ENCODE results near the gene TRRAP.

TRRAP gene

DNA sequence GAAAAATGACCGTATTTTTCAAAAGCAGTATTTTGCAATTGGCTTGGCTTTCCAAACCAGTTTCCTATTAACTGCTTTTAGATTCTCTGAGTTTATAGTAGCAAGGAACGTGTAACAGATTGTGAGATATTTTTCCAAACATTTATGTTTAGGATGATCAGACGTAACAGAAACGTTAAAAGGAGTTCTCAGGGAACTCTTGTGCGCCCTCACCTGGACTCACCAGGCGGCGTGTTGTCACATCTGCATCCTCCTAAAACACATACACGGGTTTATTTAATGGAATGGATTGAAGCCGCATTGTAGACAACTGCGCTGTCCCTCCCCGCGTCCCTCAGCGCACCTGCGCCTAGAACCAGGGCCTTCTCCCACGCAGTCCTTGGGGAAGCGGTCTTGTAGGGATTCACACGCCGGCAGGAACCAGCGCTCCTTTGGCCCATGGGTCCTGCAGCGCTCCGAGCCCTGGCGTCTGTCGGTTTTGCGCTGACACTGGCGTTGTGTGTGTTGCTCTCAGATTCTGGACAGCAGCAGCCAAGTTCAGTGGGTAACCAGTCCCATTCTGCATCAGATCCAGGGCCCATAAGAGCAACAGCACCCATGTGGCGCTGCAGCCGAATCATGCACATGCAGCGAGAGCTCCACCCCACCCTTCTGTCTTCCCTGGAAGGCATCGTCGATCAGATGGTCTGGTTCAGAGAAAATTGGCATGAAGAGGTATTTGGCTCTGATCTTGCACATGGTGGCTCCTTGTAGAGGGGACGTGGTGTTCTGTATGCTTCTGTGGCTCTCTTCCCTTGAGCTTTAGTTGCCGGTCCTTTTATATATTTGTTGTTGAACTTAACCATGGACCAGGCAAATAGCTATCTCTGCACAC lies 114.9 kb downstream of the TRRAP start:
- DNase-seq, result no peak

DNA sequence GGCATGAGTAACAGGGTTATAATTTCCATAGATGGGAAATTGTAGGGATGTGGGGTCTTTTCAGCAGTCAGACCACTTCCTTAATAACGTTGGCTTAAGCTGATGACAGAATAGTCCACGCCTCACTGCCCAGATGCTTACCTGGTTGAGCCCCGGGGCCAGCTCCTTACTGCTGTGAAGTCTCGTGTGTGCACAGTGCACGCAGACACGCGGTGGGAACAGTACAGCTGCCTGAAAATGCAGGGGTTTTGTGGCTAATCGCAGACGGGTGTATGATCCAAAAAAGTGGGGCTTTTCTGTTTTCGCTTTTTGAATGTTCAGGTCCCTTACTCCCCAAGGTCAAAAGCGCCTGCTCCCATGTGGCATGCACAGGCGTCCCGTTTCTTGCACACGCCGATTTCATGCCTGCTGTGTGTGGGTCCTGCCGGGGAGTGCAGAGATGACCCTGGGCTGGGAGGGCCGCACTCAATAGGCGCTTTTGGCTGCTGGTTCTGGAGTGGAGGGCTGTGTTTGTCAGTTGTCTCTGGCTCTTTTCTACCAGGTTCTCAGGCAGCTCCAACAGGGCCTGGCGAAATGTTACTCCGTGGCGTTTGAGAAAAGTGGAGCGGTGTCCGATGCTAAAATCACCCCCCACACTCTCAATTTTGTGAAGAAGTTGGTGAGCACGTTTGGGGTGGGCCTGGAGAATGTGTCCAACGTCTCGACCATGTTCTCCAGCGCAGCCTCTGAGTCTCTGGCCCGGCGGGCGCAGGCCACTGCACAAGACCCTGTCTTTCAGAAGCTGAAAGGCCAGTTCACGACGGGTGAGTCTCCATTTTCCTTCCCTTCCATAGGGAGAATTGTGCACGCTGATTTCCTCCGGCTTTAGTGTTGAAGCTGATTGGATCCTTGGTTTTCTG lies 116.0 kb downstream of the TRRAP start:
- DNase-seq, result no peak

DNA sequence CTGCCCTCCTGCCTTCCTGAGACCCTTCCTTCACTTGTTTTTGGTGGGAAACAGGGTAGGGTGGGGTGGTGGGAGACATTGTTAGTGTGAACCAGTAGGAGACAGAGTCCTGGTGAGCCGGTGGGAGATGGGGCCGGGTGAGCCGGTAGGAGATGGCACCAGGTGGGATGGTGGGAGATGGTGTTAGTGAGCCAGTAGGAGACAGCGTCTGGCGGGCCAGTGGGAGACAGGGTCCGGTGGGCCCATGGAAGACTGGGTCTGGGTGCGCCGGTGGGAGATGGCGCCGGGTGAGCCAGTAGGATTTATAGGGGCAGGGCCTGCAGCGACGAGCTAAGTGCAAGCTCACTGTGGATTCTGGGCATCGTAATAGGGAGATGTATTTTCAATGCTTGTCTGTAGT lies 116.8 kb downstream of the TRRAP start:
- DNase-seq, result no peak

DNA sequence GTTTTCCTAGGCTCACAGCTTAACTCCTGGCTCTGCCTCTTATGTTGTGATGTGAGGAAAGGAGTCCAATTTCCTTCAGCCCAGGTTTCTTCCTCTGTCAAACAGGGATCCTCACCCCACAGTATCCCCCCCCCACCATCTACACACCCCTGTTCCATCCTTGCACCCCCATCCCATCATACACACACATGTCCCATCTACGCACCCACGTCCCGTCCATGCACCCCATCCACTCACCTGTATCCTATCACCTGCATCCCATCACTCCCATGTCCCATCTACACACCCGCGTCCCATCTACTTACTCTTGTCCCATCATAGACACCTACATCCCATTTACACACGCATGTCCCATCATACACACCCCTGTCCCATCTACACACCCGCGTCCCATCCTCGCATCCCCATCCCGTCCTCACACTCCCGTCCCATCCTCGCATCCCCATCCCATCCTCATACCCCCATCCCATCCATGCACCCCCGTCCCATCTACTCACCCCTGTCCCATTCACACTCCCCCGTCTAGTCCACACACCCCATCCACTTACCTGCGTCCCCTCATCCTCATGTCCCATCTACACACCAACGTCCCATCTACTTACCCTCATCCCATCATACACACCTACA lies 117.3 kb downstream of the TRRAP start:
- DNase-seq, result no peak

DNA sequence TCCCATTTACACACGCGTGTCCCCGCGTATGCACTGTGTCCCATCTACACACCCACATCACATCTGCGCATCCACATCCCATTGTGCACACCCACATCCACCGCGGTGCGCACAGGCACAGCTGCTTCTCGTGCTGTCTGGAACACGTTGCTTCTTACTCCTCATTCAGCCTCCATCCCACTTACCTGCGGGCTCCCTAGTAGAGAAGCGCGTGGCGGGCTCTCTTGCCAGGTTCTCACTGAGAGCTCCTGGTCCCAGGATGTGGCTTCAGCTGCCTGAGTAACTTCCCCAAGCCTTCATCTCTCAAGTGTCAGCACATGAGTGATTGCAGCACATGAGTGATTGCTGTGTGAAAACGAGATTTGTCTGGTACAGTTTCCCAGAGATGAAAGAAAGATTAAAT lies 117.8 kb downstream of the TRRAP start:
- no peak for DNase-seq

DNA sequence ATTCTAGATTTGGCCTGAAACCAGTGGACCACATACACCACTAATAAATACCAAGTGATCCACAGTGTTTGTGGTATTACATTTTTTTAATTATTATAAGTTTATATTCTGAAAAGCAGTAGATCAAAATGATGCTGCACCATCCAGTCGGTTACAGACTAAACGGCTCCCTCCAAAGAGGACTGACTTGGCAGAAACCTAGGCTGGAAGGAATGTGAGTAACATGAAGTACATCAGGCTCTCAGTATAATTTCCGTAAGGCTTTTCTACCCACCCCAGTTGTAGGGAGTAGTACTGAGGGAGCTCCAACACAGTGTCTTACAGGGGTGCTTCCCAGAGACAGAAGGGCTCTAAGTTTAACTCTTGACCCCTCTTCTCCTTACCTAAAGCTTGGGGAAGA lies 119.5 kb downstream of the TRRAP start:
- DNase-seq, result no peak

DNA sequence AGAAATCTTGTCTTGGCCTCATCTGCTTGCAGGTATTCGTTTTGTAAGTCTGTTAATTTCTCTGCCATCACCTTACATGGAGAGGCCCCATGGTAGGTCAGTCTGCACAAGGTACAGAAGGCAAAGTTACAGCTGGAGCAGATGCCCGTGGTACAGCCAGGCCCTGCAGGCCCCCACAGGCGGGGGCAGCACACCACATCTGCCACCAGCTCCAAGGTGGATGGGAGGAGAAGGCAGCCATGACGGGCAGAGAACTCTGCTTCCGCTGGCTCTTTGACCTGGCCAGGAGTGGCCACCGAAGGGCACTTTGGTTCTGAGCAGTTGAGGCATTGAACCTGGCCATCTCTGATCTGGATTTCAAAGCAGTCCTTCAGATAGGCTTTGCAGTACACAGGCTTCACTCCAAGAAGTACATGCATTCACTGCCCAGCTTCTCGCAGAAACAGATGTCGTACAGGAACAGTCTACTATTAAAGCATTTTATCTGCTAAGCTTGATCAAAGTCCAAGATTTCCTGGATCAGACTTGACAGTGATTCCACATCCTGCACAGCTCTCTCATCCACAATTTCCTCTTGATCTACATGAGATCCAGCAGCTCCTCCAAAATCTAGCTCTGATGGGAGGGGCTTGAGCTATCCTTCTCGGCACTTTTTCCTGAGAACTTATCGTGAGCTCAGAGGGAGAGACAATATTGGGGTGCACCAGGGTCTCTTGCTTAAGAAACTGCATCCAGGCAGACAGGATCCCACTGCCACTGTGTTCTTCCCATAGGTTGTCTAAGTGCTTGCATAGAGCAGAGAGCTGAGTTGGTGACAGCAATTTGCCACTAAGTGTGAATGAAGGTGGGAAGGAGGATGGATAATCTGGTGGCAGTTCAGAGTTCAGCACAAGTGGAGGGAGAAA lies 120.7 kb downstream of the TRRAP start:
- DNase-seq, result no peak

DNA sequence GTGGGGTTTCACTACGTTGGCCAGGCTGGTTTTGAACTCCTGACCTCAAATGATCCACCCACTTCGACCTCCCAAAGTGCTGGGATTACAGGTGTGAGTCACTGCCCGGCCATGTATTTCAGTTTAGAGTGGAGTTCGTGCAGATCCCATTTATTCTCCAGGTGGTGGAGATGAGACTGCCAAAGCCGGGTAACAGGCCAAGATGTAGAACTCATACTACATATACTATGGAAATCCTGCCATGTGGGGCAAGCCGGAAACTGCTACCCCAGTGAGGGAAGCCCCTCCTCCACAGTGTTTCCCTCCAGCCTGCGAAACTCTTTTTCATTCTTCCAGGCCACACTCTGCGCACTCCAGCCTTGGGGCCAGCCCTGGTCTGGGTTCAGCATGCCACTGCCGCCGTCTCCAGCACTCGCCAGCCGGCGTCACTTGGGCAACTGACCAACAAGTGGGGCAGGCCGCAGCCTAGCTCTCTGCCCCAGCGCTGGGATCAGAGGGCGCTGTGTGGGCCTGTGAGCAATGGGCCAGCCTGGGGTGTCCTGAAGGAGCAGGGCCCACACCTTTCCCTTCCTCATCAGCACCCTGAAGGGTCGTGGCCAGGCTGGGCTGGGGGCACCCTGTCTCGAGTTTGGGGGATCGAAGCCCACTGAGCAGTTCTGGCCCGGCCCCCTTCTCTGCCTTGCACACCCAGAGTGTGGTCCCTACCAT lies 122.0 kb downstream of the TRRAP start:
- DNase-seq, result no peak

DNA sequence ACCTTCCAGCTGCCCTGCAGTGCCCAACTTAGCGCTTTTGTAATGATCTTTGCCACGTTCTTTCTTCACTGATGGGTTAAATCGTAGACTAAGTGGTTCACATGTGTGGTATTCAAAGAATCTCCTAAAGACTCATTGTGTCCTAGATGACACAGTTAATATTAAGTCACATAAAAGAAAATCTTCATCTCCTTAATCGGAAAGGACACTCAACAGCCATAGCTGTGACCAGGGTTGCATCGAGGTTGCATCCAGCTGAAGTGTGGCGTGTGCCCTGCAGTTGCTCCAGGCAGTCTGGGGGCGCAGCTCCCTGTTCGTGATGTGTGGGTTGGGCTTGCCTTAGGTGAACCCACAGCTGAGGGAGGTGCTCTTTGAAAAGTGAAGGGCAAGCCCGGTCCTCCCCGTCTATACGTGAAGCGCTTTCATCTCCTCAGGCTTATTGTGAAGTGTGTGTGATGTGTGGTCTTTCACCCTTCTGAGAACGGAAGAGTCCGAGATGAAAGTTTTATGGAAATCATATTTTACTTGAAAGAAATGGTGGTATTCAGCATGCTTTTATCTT lies 122.7 kb downstream of the TRRAP start:
- no peak for DNase-seq

DNA sequence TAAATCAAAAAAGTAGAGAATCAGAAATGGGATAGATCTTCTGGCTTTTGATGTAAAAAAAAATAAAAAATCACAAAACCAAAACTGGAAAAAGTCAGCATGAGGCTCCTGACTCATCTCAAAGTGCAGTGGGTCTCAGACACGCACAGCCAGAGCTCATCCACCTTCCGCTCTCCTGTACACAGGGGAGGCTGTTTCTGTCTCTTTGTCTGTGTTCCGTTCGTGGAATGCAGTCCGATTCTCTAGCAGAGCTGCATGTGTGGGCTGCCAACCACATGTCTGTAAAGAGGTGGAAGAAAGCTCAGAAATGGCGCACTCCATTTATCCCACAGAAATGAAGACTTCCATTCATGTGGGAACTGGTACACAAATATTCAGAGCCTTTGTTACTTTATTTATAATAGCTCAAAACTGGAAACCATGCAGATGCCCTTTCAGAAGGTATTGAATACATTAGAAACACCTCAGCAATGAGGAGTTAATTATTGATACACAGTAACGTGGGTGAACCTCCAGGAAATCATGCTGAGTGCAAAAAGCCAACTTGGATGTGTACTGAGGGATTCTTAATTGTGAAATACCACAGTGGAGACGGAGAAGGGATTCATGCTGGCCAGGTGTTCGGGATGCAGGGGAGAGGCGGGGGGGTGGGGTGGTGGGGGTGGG lies 123.3 kb downstream of the TRRAP start:
- DNase-seq, result no peak

DNA sequence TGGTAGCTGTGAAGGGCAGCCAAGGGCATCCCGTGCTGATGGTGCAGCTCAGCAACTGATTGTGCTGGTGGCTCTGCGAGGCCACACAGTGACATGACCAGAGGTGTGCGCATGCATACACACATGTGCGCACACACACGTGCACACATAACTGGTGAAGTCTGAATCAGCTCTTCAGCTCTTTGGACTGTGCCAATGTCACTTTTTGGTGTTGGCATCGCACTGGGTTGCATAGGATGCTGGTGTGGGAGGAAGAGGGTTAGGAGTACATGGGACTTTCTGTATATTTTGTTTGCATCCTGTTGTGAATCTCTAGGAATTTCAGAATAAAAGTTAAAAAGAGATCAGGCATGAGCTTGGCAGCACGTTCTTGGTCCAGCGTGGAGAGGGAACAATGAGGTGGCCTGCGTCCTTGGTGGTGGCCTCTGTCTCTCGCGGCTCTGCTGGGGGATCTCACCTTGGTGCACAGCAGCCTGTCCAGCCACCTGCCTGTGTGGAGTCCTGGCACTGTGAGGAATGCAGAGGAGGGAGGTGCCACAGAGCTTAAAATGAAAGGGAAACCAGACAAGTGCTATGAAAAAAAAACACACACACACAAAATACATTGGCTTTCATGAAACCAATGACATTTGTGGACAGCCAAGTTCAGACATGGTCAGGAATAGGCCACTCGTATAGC lies 124.0 kb downstream of the TRRAP start:
- no peak for DNase-seq

DNA sequence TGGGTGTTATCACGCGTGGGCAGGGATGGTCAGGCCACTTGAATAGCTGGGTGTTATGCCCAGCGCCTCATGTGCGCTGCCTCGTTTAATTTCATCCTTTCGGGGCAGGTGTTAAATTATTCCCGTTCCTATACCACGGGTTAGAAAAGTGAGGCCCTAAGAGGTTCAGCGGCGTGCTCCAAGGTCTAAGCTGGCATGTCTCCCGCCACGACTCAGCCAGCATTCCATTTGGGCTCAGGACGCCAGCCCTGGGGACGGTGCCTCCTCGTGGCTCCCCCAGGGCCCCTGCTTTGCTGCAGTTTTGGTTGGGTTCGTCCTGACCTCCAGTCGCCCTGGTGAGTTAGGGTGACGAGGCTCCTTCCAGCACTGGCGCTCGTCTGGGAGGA lies 124.5 kb downstream of the TRRAP start:
- DNase-seq, result no peak

DNA sequence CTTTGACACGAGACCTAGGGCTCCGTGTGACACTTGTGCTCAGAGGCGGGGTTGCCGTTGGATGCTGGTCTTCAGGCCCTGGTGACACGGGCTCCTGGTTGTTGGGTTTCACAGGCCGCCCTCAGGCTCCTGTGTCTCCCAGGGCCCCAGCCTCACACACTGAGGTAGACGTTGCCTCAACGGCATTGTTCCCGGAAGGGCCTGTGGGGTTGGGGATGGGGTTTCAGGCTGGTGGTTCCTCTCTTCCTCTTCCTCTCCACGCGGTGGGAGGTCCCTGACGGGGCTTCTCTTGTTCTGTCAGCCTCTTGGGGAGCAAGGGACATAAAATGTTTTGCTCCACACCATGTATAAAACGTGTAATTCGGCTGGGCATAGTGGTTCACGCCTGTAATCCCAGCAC lies 125.1 kb downstream of the TRRAP start:
- no peak for DNase-seq

DNA sequence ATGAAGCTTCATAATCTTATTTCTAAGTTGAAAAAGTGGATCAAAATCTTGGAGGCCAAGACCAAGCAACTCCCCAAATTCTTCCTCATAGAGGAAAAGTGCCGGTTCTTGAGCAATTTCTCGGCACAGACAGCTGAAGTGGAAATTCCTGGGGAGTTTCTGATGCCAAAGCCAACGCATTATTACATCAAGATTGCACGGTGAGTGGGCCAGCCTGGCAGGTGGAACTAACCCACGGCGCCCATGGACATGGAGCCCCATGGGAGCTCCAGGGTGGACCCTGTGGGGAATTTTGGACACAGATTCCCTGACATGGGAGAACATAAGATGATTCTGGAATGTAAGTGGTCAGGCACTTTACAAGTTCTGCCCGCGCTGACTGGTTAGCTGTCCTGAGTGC lies 125.9 kb downstream of the TRRAP start:
- DNase-seq, result no peak

DNA sequence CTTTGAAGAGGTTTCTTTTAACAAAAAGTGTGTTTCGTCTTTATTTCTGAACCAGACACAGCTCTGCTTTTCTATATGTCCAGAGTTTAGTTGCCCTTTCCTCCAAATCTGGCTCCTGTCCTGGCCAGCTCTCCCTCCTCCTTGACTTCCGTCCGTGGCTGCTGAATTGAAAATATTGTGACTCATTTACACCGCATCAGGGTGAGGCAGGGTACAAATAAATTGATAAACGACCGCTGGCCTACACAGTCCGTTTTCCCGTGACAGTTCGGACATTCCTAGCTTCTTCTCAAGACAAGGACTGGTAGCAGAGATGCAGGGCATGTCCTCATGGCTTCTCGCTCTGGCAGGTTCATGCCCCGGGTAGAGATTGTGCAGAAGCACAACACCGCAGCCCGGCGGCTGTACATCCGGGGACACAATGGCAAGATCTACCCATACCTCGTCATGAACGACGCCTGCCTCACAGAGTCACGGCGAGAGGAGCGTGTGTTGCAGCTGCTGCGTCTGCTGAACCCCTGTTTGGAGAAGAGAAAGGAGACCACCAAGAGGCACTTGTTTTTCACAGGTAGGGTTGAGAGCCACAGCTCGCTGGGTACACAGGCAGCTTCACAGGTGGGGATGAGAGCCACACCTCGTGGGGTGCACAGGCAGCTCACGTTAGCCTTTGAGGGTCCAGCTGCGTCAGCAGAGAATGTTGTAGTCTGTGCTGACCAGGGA lies 126.6 kb downstream of the TRRAP start:
- DNase-seq, result no peak

DNA sequence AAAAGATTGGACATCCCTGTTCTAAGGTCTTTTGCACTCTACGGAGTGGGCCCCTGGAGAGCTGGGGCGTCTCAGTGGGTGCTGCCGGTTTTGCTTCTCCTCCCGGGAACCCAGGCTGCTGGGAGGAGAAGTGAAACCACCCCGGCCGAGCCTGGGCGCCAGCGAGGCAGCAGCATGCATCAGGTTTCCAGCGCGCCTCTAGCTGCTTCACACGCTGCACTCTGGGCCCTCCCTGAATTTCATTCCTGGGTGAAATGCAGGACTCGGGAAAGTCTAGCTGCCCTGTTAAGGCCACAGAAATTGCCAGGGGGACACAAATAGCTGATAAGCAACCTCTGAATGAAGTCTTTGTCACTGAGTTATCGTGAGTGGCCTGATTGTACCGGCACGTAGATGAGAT lies 127.4 kb downstream of the TRRAP start:
- DNase-seq, result no peak

DNA sequence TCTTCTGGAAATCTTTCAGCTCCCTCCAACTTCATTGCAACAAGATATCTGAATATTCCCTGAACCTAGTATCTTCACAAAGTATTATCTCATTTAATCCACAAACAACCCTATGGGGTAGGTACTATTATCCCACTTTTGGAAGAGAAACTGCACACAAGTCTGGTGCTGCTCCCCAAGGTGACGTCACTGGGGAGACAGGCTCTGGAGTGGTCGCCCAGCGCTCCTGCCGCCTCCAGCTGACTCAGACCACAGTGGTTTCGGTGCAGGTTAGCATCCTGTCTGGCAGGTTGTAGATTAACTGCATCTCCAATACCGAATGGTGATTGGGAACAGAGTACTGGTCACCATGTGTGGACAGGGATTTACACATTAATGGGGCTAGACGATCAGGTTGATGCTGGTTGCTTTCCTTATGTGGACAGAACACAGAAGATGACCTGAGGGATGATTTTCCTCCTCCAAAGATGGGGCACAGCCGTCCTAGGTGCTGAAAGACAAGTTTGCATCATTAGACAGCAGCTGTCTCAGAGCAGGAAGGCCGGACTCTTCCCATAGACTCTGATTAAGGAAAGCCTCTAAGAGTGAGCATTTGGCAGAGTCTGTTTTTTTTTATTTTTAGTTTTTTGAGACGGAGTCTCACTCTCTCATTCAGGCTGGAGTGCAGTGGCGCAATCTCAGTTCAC lies 128.6 kb downstream of the TRRAP start:
- no peak for DNase-seq

DNA sequence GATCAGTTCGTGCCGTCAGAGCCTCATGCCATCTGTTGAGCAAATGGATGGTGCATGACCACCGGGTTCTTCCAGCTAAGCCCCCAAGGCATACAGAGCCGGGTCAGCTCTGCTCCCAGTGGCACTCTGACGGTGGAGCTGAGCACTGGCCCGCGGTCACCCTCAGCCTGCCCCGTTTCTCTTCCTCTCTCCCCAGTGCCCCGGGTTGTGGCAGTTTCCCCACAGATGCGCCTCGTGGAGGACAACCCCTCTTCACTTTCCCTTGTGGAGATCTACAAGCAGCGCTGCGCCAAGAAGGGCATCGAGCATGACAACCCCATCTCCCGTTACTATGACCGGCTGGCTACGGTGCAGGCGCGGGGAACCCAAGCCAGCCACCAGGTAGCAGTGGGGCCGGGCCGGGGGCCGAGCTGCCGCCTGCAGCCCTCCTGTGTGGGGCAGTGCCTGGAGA lies 129.9 kb downstream of the TRRAP start:
- DNase-seq, result no peak

Data from eye (tissue), 1 donor.